SU-DHL-6 (cell line): ENCODE measurements around the gene SCAF1.

Experiments used
- CTCF ChIP-seq: fragments of 200-600 bp; sonication (generic); IDR thresholded peaks from one replicate; pipeline ENCODE4 v1.5.1; 2017; ENCODE audit warnings: antibody characterized with exemption, mild to moderate bottlenecking, low read length, moderate library complexity; ENCODE audit not compliant: insufficient read depth, poor library complexity, severe bottlenecking
- EZH2phosphoT487 ChIP-seq: fragments of 200-600 bp; sonication (generic), shearing (Covaris generic); conservative IDR thresholded peaks from 2 replicates; pipeline ENCODE4 v1.6.1; 2018; ENCODE audit warnings: mild to moderate bottlenecking, antibody characterized with exemption, low read length, moderate library complexity, mixed read lengths

DNA sequence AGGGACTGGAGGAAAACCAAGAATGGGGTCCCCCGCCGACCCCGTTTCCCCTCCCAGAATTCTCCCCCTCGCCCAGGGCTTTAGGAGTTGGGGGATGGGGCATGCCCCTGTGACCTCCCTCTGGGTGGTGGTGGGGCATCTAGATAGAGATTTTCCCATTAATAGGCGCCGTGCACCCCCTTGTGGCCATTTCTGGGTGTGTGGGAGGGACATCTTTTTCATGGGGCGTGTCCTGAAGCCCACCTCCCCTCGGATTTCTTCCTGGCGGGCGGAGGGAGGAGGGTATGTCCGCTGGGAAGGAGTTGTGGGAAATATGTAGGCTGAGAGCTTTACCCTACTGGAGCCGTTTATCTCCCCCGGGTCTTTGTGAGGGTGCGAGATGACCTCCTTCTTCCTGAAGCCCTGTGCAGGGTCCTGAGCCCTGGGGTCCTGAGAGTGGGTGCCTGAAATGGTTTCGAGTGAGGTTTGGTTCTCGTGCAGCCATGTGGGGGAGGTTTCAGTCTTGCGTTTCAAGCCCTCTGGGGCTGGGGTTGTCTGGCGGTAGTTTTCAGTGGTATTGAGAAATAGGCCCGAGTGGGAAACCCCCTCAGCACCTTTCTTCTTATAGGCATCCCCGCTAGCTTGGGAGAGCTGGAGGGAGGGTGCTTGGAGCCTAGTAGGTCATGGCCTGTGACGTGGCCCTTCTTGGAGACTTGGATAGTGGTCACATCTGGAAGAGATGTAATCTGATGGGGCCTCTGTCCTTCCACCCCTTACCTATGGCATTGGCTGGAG, 36.1 kb downstream of the SCAF1 start:
- peak; percentile 63 for TF ChIP-seq CTCF
- no peak for TF ChIP-seq EZH2phosphoT487
